Endothelial cell of umbilical vein (primary cell): ENCODE data around the gene CEP19. TPM values are rescaled to one million over a fixed set of nuclear protein-coding genes. Genes with fewer than 3 reads are reported as not detected.

ENCODE experiments used
- BruUV-seq: library from RNA; stranded (reverse); fragments of 400-500 nt; replicated peaks from 2 replicates; lab custom pipeline; 2021; lab: Mats Ljungman, UMichigan
- CTCF ChIA-PET: fragments of 300-600, 350-600 bp; sonication (Branson Sonifier 250); formaldehyde crosslinking; loops from one replicate; lab custom pipeline; 2021; ENCODE audit warnings: antibody characterized with exemption, inconsistent platforms; lab: Charles Lee
- POLR2A ChIA-PET: fragments of 300-600, 350-600 bp; sonication (Branson Sonifier 250); formaldehyde crosslinking; loops from one replicate; lab custom pipeline; 2021; ENCODE audit warnings: antibody characterized with exemption, inconsistent platforms; lab: Charles Lee
- DNase-seq: peaks from one replicate; pipeline ENCODE4 v3.0.0-alpha.2; 2011; ENCODE audit warnings: low read depth, low spot score
- FAIRE-seq: peaks from 2 replicates; lab custom pipeline; 2011; peaks lifted over from hg19 to GRCh38; lab: Jason Lieb, UNC
- H2AFZ ChIP-seq: 2 replicates; pipeline ENCODE4 v1.6.0; 2012; ENCODE audit warnings: low read depth, low read length, control low read depth, inconsistent platforms
- H3K27ac ChIP-seq: 2 replicates; pipeline ENCODE4 v1.5.1; 2011; ENCODE audit warnings: low read depth, mild to moderate bottlenecking, control low read depth, low read length, moderate library complexity; ENCODE audit not compliant: insufficient read depth
- H3K27me3 ChIP-seq, 2 experiments: 2 replicates each; pipeline versions ENCODE4 v1.6.0 to v1.6.1; 2011; ENCODE audit warnings: low read length in 2 of 2, mixed read lengths in 1 of 2; ENCODE audit not compliant: control insufficient read depth in 2 of 2, insufficient read depth in 2 of 2
- H3K36me3 ChIP-seq, 2 experiments: 2 replicates in 1 of 2; 3 replicates in 1 of 2; pipeline ENCODE4 v1.5.1; 2011; ENCODE audit warnings: low read length in 2 of 2, mild to moderate bottlenecking in 1 of 2, moderate library complexity in 1 of 2; ENCODE audit not compliant: control insufficient read depth in 2 of 2, insufficient read depth in 2 of 2; ENCODE audit errors: extremely low read depth in 1 of 2
- H3K4me1 ChIP-seq: 3 replicates; pipeline ENCODE4 v1.5.1; 2011; ENCODE audit warnings: mild to moderate bottlenecking, low read length; ENCODE audit not compliant: control insufficient read depth, insufficient read depth; ENCODE audit errors: extremely low read depth
- H3K4me2 ChIP-seq: 2 replicates; pipeline ENCODE4 v1.6.1; 2011; ENCODE audit warnings: low read length, control low read depth, mixed read lengths; ENCODE audit not compliant: insufficient read depth
- H3K4me3 ChIP-seq, 3 experiments: fragments of 200-600 bp in 1 of 3; sonication (generic), shearing (Covaris generic) in 1 of 3; replicated peaks in 1 of 3; 2 replicates each; pipeline ENCODE4 v1.5.1; 2011 to 2016; ENCODE audit warnings: control low read depth in 3 of 3, low read length in 3 of 3, mild to moderate bottlenecking in 2 of 3, inconsistent platforms in 1 of 3, low read depth in 1 of 3, moderate library complexity in 1 of 3; ENCODE audit not compliant: insufficient read depth in 1 of 3
- H3K79me2 ChIP-seq: 2 replicates; pipeline ENCODE4 v1.6.0; 2012; ENCODE audit warnings: low read length, inconsistent platforms; ENCODE audit not compliant: control insufficient read depth, insufficient read depth
- H3K9ac ChIP-seq: replicated peaks from 2 replicates; pipeline ENCODE3; 2011; ENCODE audit warnings: low read length, control low read depth; ENCODE audit not compliant: insufficient read depth; ENCODE audit errors: extremely low read depth
- H3K9me1 ChIP-seq: replicated peaks from 3 replicates; pipeline ENCODE4 v1.6.0; 2011; ENCODE audit warnings: mild to moderate bottlenecking, low read length; ENCODE audit not compliant: control insufficient read depth, insufficient read depth; ENCODE audit errors: extremely low read depth
- H3K9me3 ChIP-seq: replicated peaks from 2 replicates; pipeline ENCODE4 v1.5.1; 2012; ENCODE audit warnings: low read length, inconsistent platforms; ENCODE audit not compliant: control insufficient read depth, insufficient read depth
- H4K20me1 ChIP-seq: replicated peaks from 2 replicates; pipeline ENCODE3; 2011; ENCODE audit warnings: mild to moderate bottlenecking, low read length; ENCODE audit not compliant: control insufficient read depth, insufficient read depth; ENCODE audit errors: extremely low read depth
- CTCF ChIP-seq, 2 donors: IDR thresholded peaks; 1 replicate in 1 of 2; 2 replicates in 1 of 2; pipeline ENCODE4 v1.5.1; 2011; ENCODE audit warnings: low read length in 2 of 2, mild to moderate bottlenecking in 2 of 2, moderate library complexity in 2 of 2, control low read depth in 1 of 2, inconsistent platforms in 1 of 2, low read depth in 1 of 2; ENCODE audit not compliant: insufficient read depth in 1 of 2; ENCODE audit errors: extremely low read depth in 1 of 2
- EZH2 ChIP-seq: IDR thresholded peaks from 2 replicates; pipeline ENCODE4 v1.6.1; 2012; ENCODE audit warnings: borderline replicate concordance, low read depth, mild to moderate bottlenecking, moderate library complexity, low read length, inconsistent platforms; ENCODE audit not compliant: severe bottlenecking
- FOS ChIP-seq: IDR thresholded peaks from 2 replicates; pipeline ENCODE4 v1.6.1; 2011; ENCODE audit warnings: mild to moderate bottlenecking, low read length, moderate library complexity, borderline replicate concordance; ENCODE audit not compliant: insufficient read depth
- GATA2 ChIP-seq: IDR thresholded peaks from 2 replicates; pipeline ENCODE4 v1.7.0; 2011; ENCODE audit warnings: low read depth, mild to moderate bottlenecking, moderate library complexity, mixed read lengths, low read length; ENCODE audit not compliant: insufficient read length, insufficient read depth
- JUN ChIP-seq: IDR thresholded peaks from 2 replicates; pipeline ENCODE4 v1.6.1; 2011; ENCODE audit warnings: borderline replicate concordance, low read depth; ENCODE audit not compliant: insufficient read length, insufficient read depth
- MAX ChIP-seq: IDR thresholded peaks from 2 replicates; pipeline ENCODE4 v1.6.1; 2011; ENCODE audit not compliant: insufficient read depth, insufficient read length
- MYC ChIP-seq: IDR thresholded peaks from one replicate; pipeline ENCODE4 v1.6.1; 2011; ENCODE audit warnings: mild to moderate bottlenecking, low read depth, low read length
- POLR2A ChIP-seq: IDR thresholded peaks from 2 replicates; pipeline ENCODE4 v1.6.1; 2012; ENCODE audit warnings: low read depth, mild to moderate bottlenecking, control low read depth, low read length
- POLR2AphosphoS5 ChIP-seq: IDR thresholded peaks from 2 replicates; pipeline ENCODE4 v1.6.1; 2012; ENCODE audit warnings: low read depth, mild to moderate bottlenecking, control low read depth, low read length, moderate library complexity; ENCODE audit not compliant: insufficient read depth
- dilution Hi-C: fragments of 300-500 bp; cut with MboI; formaldehyde crosslinking; loops from one replicate; pipeline ENCODE4 v1.15.0; 2019; ENCODE audit warnings: low sequenced_read_pairs; ENCODE audit not compliant: extremely low pct_ligation_motif_present
- intact Hi-C: fragments of 100-400 bp; cut with micrococcal nuclease; formaldehyde crosslinking; loops from one replicate; pipeline ENCODE4 v1.10.0; 2022
- polyA plus RNA-seq, 4 experiments: library from polyadenylated mRNA; depleted of rRNA in 3 of 4; stranded (reverse) in 3 of 4; unstranded in 1 of 4; fragments of >200 nt; gene quantifications; 2 replicates each; pipeline versions ENCODE4 v1.2.1 to v1.2.3, GENCODE V29; 2011 to 2012; ENCODE audit warnings: missing spikeins in 1 of 4
- total RNA-seq: library from RNA; stranded (reverse); gene quantifications from 2 replicates; pipeline ENCODE4 v1.2.3, GENCODE V29; 2021

The CEP19 gene
- total and polyA plus RNA-seq, 2 donors (not counting 3 experiments of a cell fraction or from before 2014, with no cell fraction given) = 0.87 to 1.6 TPM

- Histone ChIP-seq H3K27me3 (peaks cover 0 to 3% of the 10 kb centered on the region in 2 experiments), H3K4me3 (no peak overlapping the region), H3K79me2 (no peaks in the 10 kb centered on the region), H3K36me3 (no peaks in the 10 kb centered on the region), H2AFZ (peak overlapping the region; percentile 52), H3K4me1 (peaks cover 7% of the 10 kb centered on the region), H3K27ac (no peak overlapping the region), H3K9me1 (no peaks in the 10 kb centered on the region), H3K9ac (no peak overlapping the region), H3K4me2 (peak overlapping the region; percentile 27), H4K20me1 (no peaks in the 10 kb centered on the region), H3K9me3 (no peaks in the 10 kb centered on the region)
- intact Hi-C loops (loop anchor here (1.0 to 2.0 kb wide), 5 partner anchors 33 to 156 kb away; no protein-coding TSS in a partner anchor), dilution Hi-C loops (loop anchor here (5.0 kb wide), 1 partner anchor 77 kb away; no protein-coding TSS in a partner anchor)
- DNase-seq (peak; percentile 61), FAIRE-seq (peak; percentile 76)
- no TSS peak for BruUV-seq
- CTCF ChIA-PET = interaction anchor here (0.5 to 11.4 kb wide), 28 partner anchors 8 to 431 kb away, joined by 3 to 334 read pairs (median 4); partner anchors contain the start of gene NRROS
- POLR2A ChIA-PET = no interaction called here
- no peak for TF ChIP-seq EZH2
- peak; percentile 73 for TF ChIP-seq CTCF (IDR thresholded peaks at IDR 0.05; ENCODE audit: extremely low read depth in 1 of 2, insufficient read depth in 1 of 2, low read depth in 1 of 2, low read length in 2 of 2)
These were observed 27.3 kb downstream of the CEP19 start for GRCh38 chr3:196684548-196685407.

- intact Hi-C loops (no loop called here), dilution Hi-C loops (no loop called here)
- peaks cover 11 to 14% of the 10 kb centered on the region in 2 experiments for H3K27me3 ChIP-seq
- CTCF ChIA-PET = interaction anchor here (0.8 to 2.3 kb wide), 3 partner anchors 66 to 149 kb away, joined by 3 to 19 read pairs (median 4); no protein-coding TSS in a partner anchor
- BruUV-seq = no TSS peak
- H3K9me1 ChIP-seq = no peaks in the 10 kb centered on the region
- no peak overlapping the region for H3K4me3 ChIP-seq
- no peak for TF ChIP-seq FOS
- no peak for TF ChIP-seq JUN
- TF ChIP-seq MAX = no peak
- TF ChIP-seq POLR2A = no peak
- no peak for TF ChIP-seq MYC
- TF ChIP-seq GATA2 = no peak
- no peak for TF ChIP-seq POLR2AphosphoS5
- TF ChIP-seq EZH2 = no peak
- no peak for TF ChIP-seq CTCF (IDR thresholded peaks at IDR 0.05; ENCODE audit: extremely low read depth in 1 of 2, insufficient read depth in 1 of 2, low read depth in 1 of 2, low read length in 2 of 2)
- H2AFZ ChIP-seq = no peak overlapping the region
- FAIRE-seq (no peak), DNase-seq (no peak)
- POLR2A ChIA-PET = no interaction called here
- no peak overlapping the region for H3K27ac ChIP-seq
- H3K9ac ChIP-seq = no peak overlapping the region
- no peaks in the 10 kb centered on the region for H4K20me1 ChIP-seq
- H3K4me1 ChIP-seq = no peaks in the 10 kb centered on the region
- H3K79me2 ChIP-seq = no peaks in the 10 kb centered on the region
- H3K36me3 ChIP-seq = no peaks in the 10 kb centered on the region
- no peaks in the 10 kb centered on the region for H3K9me3 ChIP-seq
- H3K4me2 ChIP-seq = no peak overlapping the region
These were observed 34.1 kb downstream of the CEP19 start for GRCh38 chr3:196677931-196678330.
